Kidney epithelial cell (primary cell): ENCODE data around the gene SSX2IP. TPM values are rescaled to one million over a fixed set of nuclear protein-coding genes. Genes with fewer than 3 reads are reported as not detected.
"Not testable (repeated sequence)": the region's sequence is repeated elsewhere in the genome, so short reads cannot be mapped to it uniquely, and the experiment has no call there.

Source experiments
- DNase-seq: peaks from one replicate; pipeline ENCODE4 v3.0.0-alpha.2; 2010; ENCODE audit warnings: low read depth
- H3K27me3 ChIP-seq: 2 replicates; pipeline ENCODE4 v1.6.0; 2011; ENCODE audit warnings: low read length; ENCODE audit not compliant: control insufficient read depth, insufficient read depth
- H3K36me3 ChIP-seq: 2 replicates; pipeline ENCODE4 v1.5.1; 2011; ENCODE audit warnings: low read length; ENCODE audit not compliant: control insufficient read depth, insufficient read depth
- H3K4me3 ChIP-seq: 2 replicates; pipeline ENCODE4 v1.5.1; 2011; ENCODE audit warnings: low read depth, mild to moderate bottlenecking, control low read depth, low read length
- total RNA-seq: library from RNA; depleted of rRNA; stranded (reverse); fragments of >200 nt; gene quantifications from 2 replicates; pipeline ENCODE4 v1.2.3, GENCODE V29; 2015
- TF ChIP-seq, protein P1 (sequence below): IDR thresholded peaks from 2 replicates; pipeline ENCODE4 v1.5.1; 2011; ENCODE audit warnings: mild to moderate bottlenecking, moderate library complexity, low read length, control low read depth, inconsistent platforms; ENCODE audit not compliant: insufficient read depth, poor library complexity, severe bottlenecking

SSX2IP gene
- total RNA-seq, 1 donor from 2014 or later, result 10.9 TPM

DNA sequence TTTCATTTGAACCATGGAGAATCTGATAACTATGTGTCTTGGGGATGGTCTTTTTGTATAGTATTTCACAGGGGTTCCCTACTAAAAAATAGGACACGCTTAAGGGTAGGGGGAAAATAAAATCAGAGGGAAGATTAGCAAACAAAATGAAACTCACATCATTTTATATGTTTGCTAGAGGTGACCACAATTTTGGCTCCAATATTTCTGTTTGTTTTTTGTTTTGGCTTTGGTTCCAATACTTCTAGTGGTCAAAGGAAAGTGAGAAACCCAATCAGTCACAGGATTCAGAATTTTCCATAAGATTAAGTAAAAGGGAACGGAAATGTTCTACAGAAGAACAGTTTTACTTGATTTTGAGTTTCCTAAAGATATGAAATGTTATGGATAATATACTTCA, 42.3 kb upstream of the SSX2IP start:
- DNase-seq, result no peak
- TF ChIP-seq, protein P1, sequence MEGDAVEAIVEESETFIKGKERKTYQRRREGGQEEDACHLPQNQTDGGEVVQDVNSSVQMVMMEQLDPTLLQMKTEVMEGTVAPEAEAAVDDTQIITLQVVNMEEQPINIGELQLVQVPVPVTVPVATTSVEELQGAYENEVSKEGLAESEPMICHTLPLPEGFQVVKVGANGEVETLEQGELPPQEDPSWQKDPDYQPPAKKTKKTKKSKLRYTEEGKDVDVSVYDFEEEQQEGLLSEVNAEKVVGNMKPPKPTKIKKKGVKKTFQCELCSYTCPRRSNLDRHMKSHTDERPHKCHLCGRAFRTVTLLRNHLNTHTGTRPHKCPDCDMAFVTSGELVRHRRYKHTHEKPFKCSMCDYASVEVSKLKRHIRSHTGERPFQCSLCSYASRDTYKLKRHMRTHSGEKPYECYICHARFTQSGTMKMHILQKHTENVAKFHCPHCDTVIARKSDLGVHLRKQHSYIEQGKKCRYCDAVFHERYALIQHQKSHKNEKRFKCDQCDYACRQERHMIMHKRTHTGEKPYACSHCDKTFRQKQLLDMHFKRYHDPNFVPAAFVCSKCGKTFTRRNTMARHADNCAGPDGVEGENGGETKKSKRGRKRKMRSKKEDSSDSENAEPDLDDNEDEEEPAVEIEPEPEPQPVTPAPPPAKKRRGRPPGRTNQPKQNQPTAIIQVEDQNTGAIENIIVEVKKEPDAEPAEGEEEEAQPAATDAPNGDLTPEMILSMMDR, result no peak
- no peaks in the 10 kb centered on the region for H3K27me3 ChIP-seq

GRCh38 chr1:84731519-84731918, 41.3 kb upstream of the SSX2IP start:
- TF ChIP-seq, protein P1, result no peak
- Histone ChIP-seq H3K4me3 (no peak overlapping the region), H3K27me3 (no peaks in the 10 kb centered on the region), H3K36me3 (no peaks in the 10 kb centered on the region)
- DNase-seq, result no peak

More for the DNA sequence above, 42.3 kb upstream of the SSX2IP start:
- Histone ChIP-seq H3K4me3 (no peak overlapping the region), H3K36me3 (no peaks in the 10 kb centered on the region)

DNA sequence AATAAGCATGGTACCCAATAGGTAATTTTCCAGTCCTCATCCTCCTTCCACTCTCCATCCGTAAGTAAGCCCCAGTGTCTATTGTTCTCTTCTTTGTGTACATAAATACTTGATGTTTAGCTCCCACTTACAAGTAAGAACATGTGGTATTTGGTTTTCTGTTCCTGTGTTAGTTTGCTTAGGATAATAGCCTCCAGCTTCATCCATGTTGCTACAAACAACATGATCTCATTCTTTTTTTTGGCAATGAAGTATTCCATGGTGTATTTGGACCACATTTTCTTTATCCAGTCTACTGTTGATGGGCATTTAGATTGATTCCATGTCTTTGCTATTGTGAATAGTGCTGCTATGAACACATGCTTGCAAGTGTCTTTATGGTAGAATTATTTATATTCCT, 37.5 kb upstream of the SSX2IP start:
- H3K36me3 ChIP-seq, H3K27me3 ChIP-seq, H3K4me3 ChIP-seq, DNase-seq: not testable (repeated sequence)

- DNase-seq, result no peak
- TF ChIP-seq, protein P1, result no peak
Measured at GRCh38 chr1:84726593-84727499, 36.6 kb upstream of the SSX2IP start.

GRCh38 chr1:84724128-84724860, 34.0 kb upstream of the SSX2IP start:
- Histone ChIP-seq H3K27me3 (no peaks in the 10 kb centered on the region), H3K4me3 (no peak overlapping the region), H3K36me3 (no peaks in the 10 kb centered on the region)
- DNase-seq, result no peak
- TF ChIP-seq, protein P1, result peak; percentile 30

More at GRCh38 chr1:84726593-84727499, 36.6 kb upstream of the SSX2IP start:
- no peak overlapping the region for H3K4me3 ChIP-seq
- H3K36me3 ChIP-seq, result no peaks in the 10 kb centered on the region
- H3K27me3 ChIP-seq, result no peaks in the 10 kb centered on the region

GRCh38 chr1:84722794-84723193, 32.5 kb upstream of the SSX2IP start:
- TF ChIP-seq, protein P1, result no peak
- Histone ChIP-seq H3K36me3 (no peaks in the 10 kb centered on the region), H3K4me3 (no peak overlapping the region), H3K27me3 (no peaks in the 10 kb centered on the region)
- DNase-seq, result no peak

- H3K4me3 ChIP-seq, H3K36me3 ChIP-seq, DNase-seq, H3K27me3 ChIP-seq: not testable (repeated sequence)
Measured at GRCh38 chr1:84721872-84722271, 31.6 kb upstream of the SSX2IP start.
